H1 (cell line): Measurements from ENCODE around the gene CCDC178. TPM values are rescaled to one million over a fixed set of nuclear protein-coding genes. Genes with fewer than 3 reads are reported as not detected.

Experiments used
- CTCF ChIA-PET: fragments of 300-600 bp; sonication (Branson Sonifier 250); formaldehyde crosslinking; loops from one replicate; lab custom pipeline; 2021; ENCODE audit not compliant: partially characterized antibody; lab: Charles Lee
- POLR2A ChIA-PET: fragments of 300-600 bp; sonication (Branson Sonifier 250); formaldehyde crosslinking; loops from one replicate; lab custom pipeline; 2021; ENCODE audit warnings: inconsistent platforms; ENCODE audit not compliant: partially characterized antibody; lab: Charles Lee
- DNase-seq, 2 experiments: peaks; one replicate each; pipeline versions ENCODE4 v3.0.0 to v3.0.0-alpha.2; 2010 to 2022; ENCODE audit warnings: low spot score in 2 of 2, low read depth in 1 of 2, mixed read lengths in 1 of 2
- FAIRE-seq: peaks from 2 replicates; lab custom pipeline; 2011; peaks lifted over from hg19 to GRCh38; lab: Jason Lieb, UNC
- H2AFZ ChIP-seq: 2 replicates; pipeline ENCODE4 v1.8.1; 2012; ENCODE audit warnings: low read length, inconsistent platforms
- H2AK5ac ChIP-seq: 2 replicates; pipeline ENCODE4 v1.6.1; 2013; ENCODE audit warnings: low read depth, low read length
- H2BK120ac ChIP-seq: replicated peaks from 2 replicates; pipeline ENCODE3; 2013; ENCODE audit warnings: low read depth, low read length, inconsistent platforms
- H2BK12ac ChIP-seq: 2 replicates; pipeline ENCODE4 v1.6.1; 2013; ENCODE audit warnings: low read depth, low read length
- H2BK15ac ChIP-seq: 2 replicates; pipeline ENCODE4 v1.6.1; 2013; ENCODE audit warnings: low read length
- H2BK20ac ChIP-seq: 2 replicates; pipeline ENCODE4 v1.6.1; 2013; ENCODE audit warnings: low read length
- H2BK5ac ChIP-seq: 2 replicates; pipeline ENCODE4 v1.6.1; 2013; ENCODE audit warnings: low read depth, low read length
- H3K14ac ChIP-seq: 2 replicates; pipeline ENCODE4 v1.6.1; 2013; ENCODE audit warnings: inconsistent platforms; ENCODE audit not compliant: insufficient read length
- H3K18ac ChIP-seq: 2 replicates; pipeline ENCODE4 v1.6.1; 2013; ENCODE audit warnings: low read length; ENCODE audit errors: extremely low read depth
- H3K23ac ChIP-seq: 2 replicates; pipeline ENCODE4 v1.6.1; 2013; ENCODE audit warnings: inconsistent platforms; ENCODE audit not compliant: insufficient read length
- H3K23me2 ChIP-seq: 2 replicates; pipeline ENCODE4 v1.6.1; 2013; ENCODE audit warnings: low read depth, low read length
- H3K27ac ChIP-seq: 2 replicates; pipeline ENCODE4 v1.6.1; 2011; ENCODE audit warnings: low read depth, low read length, inconsistent platforms
- H3K27me3 ChIP-seq, 4 experiments: replicated peaks in 1 of 4; 1 replicate in 1 of 4; 2 replicates in 3 of 4; pipeline versions ENCODE4 v1.6.1 to v1.8.1; 2011 to 2013; ENCODE audit warnings: low read length in 3 of 4, mild to moderate bottlenecking in 3 of 4, inconsistent platforms in 2 of 4, mixed read lengths in 2 of 4, moderate library complexity in 1 of 4; ENCODE audit not compliant: control insufficient read depth in 3 of 4, insufficient read depth in 3 of 4; ENCODE audit errors: extremely low read depth in 1 of 4
- H3K36me3 ChIP-seq, 4 experiments: 2 replicates each; pipeline versions ENCODE4 v1.6.1 to v1.8.1; 2011 to 2013; ENCODE audit warnings: mild to moderate bottlenecking in 4 of 4, low read length in 3 of 4, moderate library complexity in 2 of 4, control low read depth in 1 of 4, inconsistent platforms in 1 of 4; ENCODE audit not compliant: insufficient read depth in 4 of 4, control insufficient read depth in 2 of 4
- H3K4ac ChIP-seq: replicated peaks from 2 replicates; pipeline ENCODE3; 2013; ENCODE audit warnings: low read length, low read depth, mixed read lengths, inconsistent platforms; ENCODE audit not compliant: insufficient read length
- H3K4me1 ChIP-seq, 4 experiments: replicated peaks in 1 of 4; 1 replicate in 1 of 4; 2 replicates in 3 of 4; pipeline versions ENCODE4 v1.6.1 to v1.8.1; 2011 to 2013; ENCODE audit warnings: low read length in 3 of 4, inconsistent platforms in 2 of 4, mixed read lengths in 1 of 4; ENCODE audit not compliant: insufficient read depth in 4 of 4, control insufficient read depth in 3 of 4
- H3K4me2 ChIP-seq, 2 experiments: 2 replicates each; pipeline versions ENCODE4 v1.6.1 to v1.8.1; 2011 to 2013; ENCODE audit warnings: low read depth in 2 of 2, low read length in 2 of 2, control low read depth in 1 of 2, inconsistent platforms in 1 of 2, mild to moderate bottlenecking in 1 of 2; ENCODE audit not compliant: insufficient read depth in 1 of 2
- H3K4me3 ChIP-seq, 4 experiments: fragments of 200-600, 300-600 bp in 1 of 4; sonication (generic), shearing (Covaris generic), sonication (Bioruptor Twin) in 1 of 4; 2 replicates each; pipeline versions ENCODE4 v1.5.1 to v1.8.1; 2011 to 2016; ENCODE audit warnings: low read length in 4 of 4, low read depth in 3 of 4, control low read depth in 2 of 4, inconsistent platforms in 2 of 4, mild to moderate bottlenecking in 2 of 4, mixed read lengths in 1 of 4, moderate library complexity in 1 of 4; ENCODE audit not compliant: insufficient read depth in 2 of 4; ENCODE audit errors: extremely low read depth in 1 of 4
- H3K56ac ChIP-seq: replicated peaks from 2 replicates; pipeline ENCODE3; 2013; ENCODE audit warnings: low read depth, mild to moderate bottlenecking, mixed read lengths, low read length, inconsistent platforms; ENCODE audit not compliant: insufficient read length
- H3K79me1 ChIP-seq: 2 replicates; pipeline ENCODE4 v1.6.1; 2013; ENCODE audit warnings: low read depth, low read length, control low read depth
- H3K79me2 ChIP-seq, 2 experiments: 2 replicates each; pipeline versions ENCODE4 v1.6.1 to v1.8.1; 2012 to 2013; ENCODE audit warnings: low read length in 2 of 2, mild to moderate bottlenecking in 2 of 2, inconsistent platforms in 1 of 2; ENCODE audit not compliant: insufficient read depth in 2 of 2, control insufficient read depth in 1 of 2
- H3K9ac ChIP-seq, 4 experiments: replicated peaks in 1 of 4; 1 replicate in 1 of 4; 2 replicates in 3 of 4; pipeline versions ENCODE4 v1.6.1 to v1.8.1; 2011 to 2013; ENCODE audit warnings: low read depth in 3 of 4, low read length in 3 of 4, control low read depth in 2 of 4, mild to moderate bottlenecking in 2 of 4, moderate library complexity in 2 of 4, inconsistent platforms in 1 of 4; ENCODE audit errors: extremely low read depth in 1 of 4
- H3K9me3 ChIP-seq, 2 experiments: 2 replicates each; pipeline versions ENCODE4 v1.6.1 to v1.8.1; 2012 to 2013; ENCODE audit warnings: mild to moderate bottlenecking in 2 of 2, moderate library complexity in 2 of 2, control low read depth in 1 of 2, inconsistent platforms in 1 of 2, low read depth in 1 of 2, low read length in 1 of 2, mixed read lengths in 1 of 2; ENCODE audit not compliant: insufficient read depth in 2 of 2
- H4K20me1 ChIP-seq, 2 experiments: replicated peaks in 1 of 2; 2 replicates each; pipeline versions ENCODE3 to v1.8.1; 2011 to 2013; ENCODE audit warnings: inconsistent platforms in 2 of 2, low read length in 2 of 2, mild to moderate bottlenecking in 1 of 2; ENCODE audit not compliant: insufficient read depth in 2 of 2, control insufficient read depth in 1 of 2
- H4K5ac ChIP-seq: 2 replicates; pipeline ENCODE4 v1.6.1; 2013; ENCODE audit warnings: low read length, low read depth, mixed read lengths, inconsistent platforms; ENCODE audit not compliant: insufficient read length
- H4K8ac ChIP-seq: 2 replicates; pipeline ENCODE4 v1.8.0; 2013; ENCODE audit warnings: mild to moderate bottlenecking, moderate library complexity, low read length, inconsistent platforms; ENCODE audit not compliant: insufficient read depth; ENCODE audit errors: extremely low read depth
- H4K91ac ChIP-seq: replicated peaks from 2 replicates; pipeline ENCODE3; 2013; ENCODE audit warnings: low read length, mixed read lengths, inconsistent platforms; ENCODE audit not compliant: insufficient read length
- BACH1 ChIP-seq: IDR thresholded peaks from 2 replicates; pipeline ENCODE4 v1.6.1; 2012; ENCODE audit warnings: low read length, improper control_type of control experiment
- BCL11A ChIP-seq, 2 experiments: IDR thresholded peaks; one replicate each; pipeline ENCODE4 v1.6.1; 2011; ENCODE audit warnings: low read depth in 2 of 2, low read length in 2 of 2, mild to moderate bottlenecking in 2 of 2
- CHD2 ChIP-seq: IDR thresholded peaks from 2 replicates; pipeline ENCODE4 v1.6.1; 2012; ENCODE audit warnings: low read length, improper control_type of control experiment
- HDAC2 ChIP-seq, 2 experiments: fragments of 300-600 bp in 1 of 2; sonication (generic) in 1 of 2; IDR thresholded peaks; 2 replicates each; pipeline ENCODE4 v1.6.1; 2011 to 2012; ENCODE audit warnings: low read depth in 2 of 2, low read length in 2 of 2, mild to moderate bottlenecking in 2 of 2, moderate library complexity in 2 of 2, borderline replicate concordance in 1 of 2, inconsistent platforms in 1 of 2
- JUN ChIP-seq: IDR thresholded peaks from 2 replicates; pipeline ENCODE4 v1.6.1; 2011; ENCODE audit warnings: low read depth, mild to moderate bottlenecking, improper control_type of control experiment, low read length
- KDM4A ChIP-seq: IDR thresholded peaks from one replicate; pipeline ENCODE4 v1.7.1; 2012; ENCODE audit warnings: low read depth, mild to moderate bottlenecking, moderate library complexity, low read length, inconsistent platforms; ENCODE audit not compliant: severe bottlenecking
- MAFK ChIP-seq: IDR thresholded peaks from 2 replicates; pipeline ENCODE4 v1.6.1; 2012; ENCODE audit warnings: low read depth, mild to moderate bottlenecking, improper control_type of control experiment, low read length
- MAX ChIP-seq: IDR thresholded peaks from 2 replicates; pipeline ENCODE4 v1.6.1; 2012; ENCODE audit warnings: inconsistent platforms
- PHF8 ChIP-seq: fragments of 200-600 bp; sonication (generic); conservative IDR thresholded peaks from 2 replicates; pipeline ENCODE4 v1.7.1; 2012; ENCODE audit warnings: low read depth, mild to moderate bottlenecking, inconsistent platforms, low read length, moderate library complexity
- POLR2AphosphoS5 ChIP-seq: IDR thresholded peaks from 2 replicates; pipeline ENCODE4 v1.6.1; 2011; ENCODE audit warnings: low read depth, low read length
- RNF2 ChIP-seq: fragments of 200-900, 300-1000 bp; sonication (generic); IDR thresholded peaks from 2 replicates; pipeline ENCODE4 v1.7.1; 2016; ENCODE audit warnings: borderline replicate concordance, low read depth, mild to moderate bottlenecking, antibody characterized with exemption, low read length; ENCODE audit not compliant: poor library complexity, severe bottlenecking; ENCODE audit errors: missing control alignments
- SUZ12 ChIP-seq: fragments of 200-600 bp; sonication (generic); IDR thresholded peaks from 2 replicates; pipeline ENCODE4 v1.6.1; 2012; ENCODE audit warnings: mild to moderate bottlenecking, inconsistent platforms, low read length, moderate library complexity, mixed read lengths
- TAF1 ChIP-seq: IDR thresholded peaks from 2 replicates; pipeline ENCODE4 v1.6.1; 2011; ENCODE audit warnings: mild to moderate bottlenecking, low read depth, low read length
- TBP ChIP-seq: IDR thresholded peaks from 2 replicates; pipeline ENCODE4 v1.6.1; 2011; ENCODE audit warnings: low read depth, low read length, improper control_type of control experiment
- TCF12 ChIP-seq: IDR thresholded peaks from 2 replicates; pipeline ENCODE4 v1.6.1; 2011; ENCODE audit warnings: low read depth, mild to moderate bottlenecking, low read length
- WGBS, 2 experiments: shearing (Covaris generic) in 1 of 2; methylation state at CpG; one replicate each; pipeline versions ENCODE4 v1.1.6 to v1.1.7; 2013 to 2015; ENCODE audit warnings: low lambda C conversion rate in 2 of 2, mixed read lengths in 2 of 2, inconsistent platforms in 1 of 2, low coverage in 1 of 2, missing lambda C conversion rate in 1 of 2; ENCODE audit not compliant: insufficient replicate concordance in 2 of 2, insufficient coverage in 1 of 2, insufficient read length in 1 of 2; ENCODE audit errors: extremely low coverage in 1 of 2, missing lambda C conversion rate in 1 of 2; 5-methylcytosine and 5-hydroxymethylcytosine counted together
- polyA plus RNA-seq, 7 experiments: library from polyadenylated mRNA; depleted of rRNA in 3 of 7; stranded (reverse) in 5 of 7; unstranded in 2 of 7; fragments of >200 nt in 5 of 7; fragments of 200-250 nt in 2 of 7; gene quantifications; 1 replicate in 5 of 7; 2 replicates in 1 of 7; 4 replicates in 1 of 7; pipeline versions ENCODE4 v1.2.1 to v1.2.3, GENCODE V29; 2011 to 2013; ENCODE audit warnings: missing spikeins in 2 of 7, mixed read lengths in 2 of 7
- total RNA-seq: library from RNA; stranded (reverse); fragmentation: NEBNext Ultra II Directional; extraction: Animal tissue kit (Norgen Biotek cat#: 25700); gene quantifications from 2 replicates; pipeline ENCODE4 v1.2.1, GENCODE V29; 2021

Gene CCDC178
- total and polyA plus RNA-seq, 2 of the 8 experiments (the other 6 are each of a cell fraction or from before 2014, with no cell fraction given): not detected

- Histone ChIP-seq H4K91ac (no peak overlapping the region), H3K27ac (no peak overlapping the region), H3K79me2 (no peaks in the 10 kb centered on the region), H2BK12ac (no peak overlapping the region), H2AFZ (no peak overlapping the region), H2AK5ac (no peak overlapping the region), H3K9me3 (no peaks in the 10 kb centered on the region), H3K36me3 (no peaks in the 10 kb centered on the region), H3K4ac (no peak overlapping the region), H2BK5ac (no peak overlapping the region), H3K9ac (no peak overlapping the region), H2BK120ac (no peak overlapping the region), H3K4me2 (no peak overlapping the region), H3K79me1 (no peaks in the 10 kb centered on the region), H4K5ac (no peak overlapping the region), H3K56ac (no peak overlapping the region), H2BK20ac (no peak overlapping the region), H3K4me1 (no peaks in the 10 kb centered on the region), H3K14ac (no peak overlapping the region), H4K20me1 (no peaks in the 10 kb centered on the region), H3K18ac (no peak overlapping the region), H2BK15ac (no peak overlapping the region), H3K23ac (no peak overlapping the region), H3K27me3 (no peaks in the 10 kb centered on the region), H4K8ac (no peak overlapping the region), H3K23me2 (no peaks in the 10 kb centered on the region), H3K4me3 (no peak overlapping the region)
- 85% methylated on average over 1 of the region's 1 CpG; no CpG with 5 or more reads in 1 of the 2 experiments for WGBS, 2 experiments
- CTCF ChIA-PET: no interaction called here
- FAIRE-seq (no peak), DNase-seq (no peak)
- POLR2A ChIA-PET: no interaction called here
- TF ChIP-seq TCF12 (no peak), CHD2 (no peak), BACH1 (no peak), TAF1 (no peak), PHF8 (no peak), MAFK (no peak), BCL11A (IDR thresholded peaks at IDR 0.05; ENCODE audit: low read depth in 2 of 2, low read length in 2 of 2) (no peak), RNF2 (no peak), HDAC2 (IDR thresholded peaks at IDR 0.05; ENCODE audit: borderline replicate concordance in 1 of 2, low read depth in 2 of 2, low read length in 2 of 2) (no peak), SUZ12 (no peak), TBP (no peak), MAX (no peak), POLR2AphosphoS5 (no peak), KDM4A (no peak), JUN (no peak)
These were observed 441.6 kb downstream of the CCDC178 start for GRCh38 chr18:32998921-32999320.
